Erythroblast (primary cell): ENCODE data around the gene PBX1.

Experiments
- GATA1 ChIP-seq: IDR thresholded peaks from 2 replicates; pipeline ENCODE4 v1.6.1; 2011; ENCODE audit warnings: low read depth, mild to moderate bottlenecking, control low read depth, low read length, moderate library complexity
- POLR2A ChIP-seq: IDR thresholded peaks from 2 replicates; pipeline ENCODE4 v1.6.1; 2011; ENCODE audit warnings: mild to moderate bottlenecking, low read length

GRCh38 chr1:164567774-164568173 is 8.8 kb downstream of the PBX1 start:
- TF ChIP-seq POLR2A, result no peak
- TF ChIP-seq GATA1, result no peak
